ENCODE measurements around the gene UGT1A8.

Gene UGT1A8

DNA sequence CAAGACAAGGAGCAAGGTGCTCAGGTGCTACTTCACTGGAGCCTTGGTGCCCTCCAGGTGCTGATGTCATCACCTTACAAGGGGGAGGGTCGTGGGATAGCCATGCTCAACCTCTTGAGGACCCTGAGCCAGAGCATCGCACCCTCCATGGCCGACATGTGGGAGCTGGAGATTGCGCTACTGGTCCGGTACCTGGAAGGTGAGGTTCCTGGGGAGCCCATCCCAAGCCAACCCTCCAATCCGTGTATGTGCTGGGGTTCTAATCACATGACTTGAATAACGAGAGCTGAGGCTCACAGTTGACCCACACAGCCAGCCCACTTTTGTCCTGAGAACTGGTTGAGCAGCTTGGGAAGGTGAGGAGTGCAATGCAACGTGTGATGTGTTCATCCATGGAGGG lies 186.6 kb downstream of the UGT1A8 start:
- Histone ChIP-seq H3K4me1 (ENCODE audit: control insufficient read depth, insufficient read depth, low read length) (no peaks in the 10 kb centered on the region), H3K4me3 (ENCODE audit: low read length) (no peak overlapping the region), H3K27ac (ENCODE audit: low read depth, low read length) (no peak overlapping the region)

GRCh38 chr2:233807215-233807865 lies 189.9 kb downstream of the UGT1A8 start:
- Histone ChIP-seq H3K27me3 (ENCODE audit: control insufficient read depth, insufficient read depth, low read length) (no peaks in the 10 kb centered on the region), H3K36me3 (ENCODE audit: control insufficient read depth, insufficient read depth, low read length) (no peaks in the 10 kb centered on the region), H3K27ac (ENCODE audit: low read depth, low read length) (no peak overlapping the region), H3K4me1 (ENCODE audit: control insufficient read depth, insufficient read depth, low read length) (no peaks in the 10 kb centered on the region), H3K9ac (ENCODE audit: low read length) (no peak overlapping the region), H3K4me3 (ENCODE audit: low read length) (no peak overlapping the region)

More for the DNA sequence above, 186.6 kb downstream of the UGT1A8 start:
- H3K36me3 ChIP-seq (ENCODE audit: control insufficient read depth, insufficient read depth, low read length): no peaks in the 10 kb centered on the region
- no peaks in the 10 kb centered on the region for H3K27me3 ChIP-seq (ENCODE audit: control insufficient read depth, insufficient read depth, low read length)
- H3K9ac ChIP-seq (ENCODE audit: low read length): no peak overlapping the region

DNA sequence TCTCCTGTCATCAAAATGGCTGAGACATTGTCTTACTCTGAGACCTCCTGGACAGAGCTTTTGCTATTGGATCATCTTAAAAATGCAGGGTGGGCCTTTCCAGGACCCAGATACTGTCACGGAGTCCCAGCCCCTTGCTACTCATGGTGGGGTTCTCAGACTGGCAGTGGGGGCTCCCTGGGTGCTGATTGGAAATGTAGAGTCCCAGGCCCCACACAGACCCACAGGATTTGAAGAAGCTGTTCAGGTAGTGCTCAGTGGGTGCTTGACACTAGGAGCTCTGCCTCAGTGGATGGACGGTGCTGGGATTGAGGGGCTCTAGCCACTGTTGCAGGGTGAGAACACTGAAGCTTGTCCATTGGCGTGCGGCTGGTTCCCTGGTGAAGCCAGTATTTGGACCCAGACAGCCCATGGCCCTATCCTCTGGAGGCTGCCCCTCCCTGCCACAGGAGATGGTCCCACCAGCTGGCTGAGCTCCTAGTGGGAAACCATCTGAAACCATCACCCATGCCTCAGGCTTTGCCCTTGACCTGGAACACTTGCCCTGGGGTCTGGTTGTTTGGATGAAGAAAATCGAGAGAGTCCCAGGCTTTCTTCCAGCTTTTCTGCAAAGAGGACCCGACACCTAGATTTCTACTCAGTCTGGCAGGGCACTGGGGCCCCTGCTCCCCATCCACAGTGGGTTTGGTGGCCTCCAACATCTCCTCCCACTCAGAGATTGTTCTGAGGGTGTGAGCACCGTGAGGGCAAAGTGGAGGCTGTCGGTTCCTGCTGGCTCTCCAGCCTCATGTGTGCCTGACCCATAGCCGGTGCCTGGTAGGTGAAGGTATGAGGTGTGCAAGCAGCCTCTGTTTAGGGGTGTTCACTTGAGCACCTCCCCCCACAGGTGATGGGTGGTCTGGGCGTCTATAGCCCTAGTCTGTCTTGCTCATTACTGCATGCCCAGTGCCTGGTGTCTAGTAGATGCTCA lies 190.8 kb downstream of the UGT1A8 start:
- Histone ChIP-seq H3K36me3 (ENCODE audit: control insufficient read depth, insufficient read depth, low read length) (no peaks in the 10 kb centered on the region), H3K4me1 (ENCODE audit: control insufficient read depth, insufficient read depth, low read length) (no peaks in the 10 kb centered on the region), H3K27ac (ENCODE audit: low read depth, low read length) (no peak overlapping the region), H3K4me3 (ENCODE audit: low read length) (no peak overlapping the region), H3K9ac (ENCODE audit: low read length) (no peak overlapping the region), H3K27me3 (ENCODE audit: control insufficient read depth, insufficient read depth, low read length) (no peaks in the 10 kb centered on the region)

- H3K27me3 ChIP-seq (ENCODE audit: control insufficient read depth, insufficient read depth, low read length): no peaks in the 10 kb centered on the region
- H3K4me3 ChIP-seq (ENCODE audit: low read length): no peak overlapping the region
- no peak overlapping the region for H3K27ac ChIP-seq (ENCODE audit: low read depth, low read length)
- no peaks in the 10 kb centered on the region for H3K36me3 ChIP-seq (ENCODE audit: control insufficient read depth, insufficient read depth, low read length)
- no peak overlapping the region for H3K9ac ChIP-seq (ENCODE audit: low read length)
- no peaks in the 10 kb centered on the region for H3K4me1 ChIP-seq (ENCODE audit: control insufficient read depth, insufficient read depth, low read length)
These were observed 193.0 kb downstream of the UGT1A8 start for GRCh38 chr2:233810385-233810784.

DNA sequence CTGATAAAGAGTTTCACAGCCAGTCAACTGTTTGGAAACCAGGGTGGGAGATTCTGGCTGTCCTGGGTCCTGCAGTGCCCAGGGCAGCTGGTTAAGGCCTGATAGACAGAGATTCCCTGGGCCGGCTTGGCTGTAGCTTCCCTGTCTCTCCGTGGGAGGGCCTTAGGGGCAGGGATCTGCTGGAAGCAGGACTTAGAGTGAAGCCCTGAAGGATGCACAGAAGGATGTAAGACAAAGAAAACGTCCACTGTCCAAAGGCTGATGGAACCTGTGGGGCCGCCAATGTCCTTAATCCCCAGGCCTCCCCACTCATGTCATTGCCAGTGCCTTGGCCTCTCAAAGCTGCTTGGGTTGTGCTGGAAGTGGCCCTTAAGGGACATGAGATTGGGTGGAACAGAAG lies 193.7 kb downstream of the UGT1A8 start:
- no peaks in the 10 kb centered on the region for H3K36me3 ChIP-seq (ENCODE audit: control insufficient read depth, insufficient read depth, low read length)
- no peak overlapping the region for H3K9ac ChIP-seq (ENCODE audit: low read length)
- H3K4me1 ChIP-seq (ENCODE audit: control insufficient read depth, insufficient read depth, low read length): no peaks in the 10 kb centered on the region
- no peak overlapping the region for H3K27ac ChIP-seq (ENCODE audit: low read depth, low read length)
- no peak overlapping the region for H3K4me3 ChIP-seq (ENCODE audit: low read length)
- H3K27me3 ChIP-seq (ENCODE audit: control insufficient read depth, insufficient read depth, low read length): no peaks in the 10 kb centered on the region

DNA sequence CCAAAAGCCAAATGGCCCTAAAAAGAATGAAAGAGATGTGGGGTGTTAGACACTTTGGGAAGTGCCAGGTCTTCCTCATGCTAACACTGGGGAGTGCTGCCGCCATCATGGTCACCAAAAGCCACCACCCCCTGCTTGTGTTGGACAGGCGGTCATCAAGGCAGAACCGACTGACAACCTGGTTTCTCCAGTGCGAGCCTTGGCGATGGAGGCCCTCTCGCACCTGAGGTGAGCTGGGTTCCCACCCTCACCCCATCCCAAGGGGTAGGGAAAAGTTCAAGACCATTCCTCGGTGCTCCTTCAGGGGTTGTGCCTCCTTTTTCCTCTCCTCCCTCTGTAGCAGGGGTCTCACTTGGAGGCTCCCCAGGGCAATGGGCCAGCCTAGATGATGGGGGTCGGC lies 194.3 kb downstream of the UGT1A8 start:
- Histone ChIP-seq H3K4me1 (ENCODE audit: control insufficient read depth, insufficient read depth, low read length) (no peaks in the 10 kb centered on the region), H3K4me3 (ENCODE audit: low read length) (no peak overlapping the region), H3K27ac (ENCODE audit: low read depth, low read length) (no peak overlapping the region), H3K36me3 (ENCODE audit: control insufficient read depth, insufficient read depth, low read length) (no peaks in the 10 kb centered on the region), H3K9ac (ENCODE audit: low read length) (no peak overlapping the region), H3K27me3 (ENCODE audit: control insufficient read depth, insufficient read depth, low read length) (no peaks in the 10 kb centered on the region)

GRCh38 chr2:233813236-233814055 lies 196.0 kb downstream of the UGT1A8 start:
- Histone ChIP-seq H3K4me1 (ENCODE audit: control insufficient read depth, insufficient read depth, low read length) (no peaks in the 10 kb centered on the region), H3K4me3 (ENCODE audit: low read length) (no peak overlapping the region), H3K36me3 (ENCODE audit: control insufficient read depth, insufficient read depth, low read length) (no peaks in the 10 kb centered on the region), H3K9ac (ENCODE audit: low read length) (no peak overlapping the region), H3K27me3 (ENCODE audit: control insufficient read depth, insufficient read depth, low read length) (no peaks in the 10 kb centered on the region), H3K27ac (ENCODE audit: low read depth, low read length) (no peak overlapping the region)

DNA sequence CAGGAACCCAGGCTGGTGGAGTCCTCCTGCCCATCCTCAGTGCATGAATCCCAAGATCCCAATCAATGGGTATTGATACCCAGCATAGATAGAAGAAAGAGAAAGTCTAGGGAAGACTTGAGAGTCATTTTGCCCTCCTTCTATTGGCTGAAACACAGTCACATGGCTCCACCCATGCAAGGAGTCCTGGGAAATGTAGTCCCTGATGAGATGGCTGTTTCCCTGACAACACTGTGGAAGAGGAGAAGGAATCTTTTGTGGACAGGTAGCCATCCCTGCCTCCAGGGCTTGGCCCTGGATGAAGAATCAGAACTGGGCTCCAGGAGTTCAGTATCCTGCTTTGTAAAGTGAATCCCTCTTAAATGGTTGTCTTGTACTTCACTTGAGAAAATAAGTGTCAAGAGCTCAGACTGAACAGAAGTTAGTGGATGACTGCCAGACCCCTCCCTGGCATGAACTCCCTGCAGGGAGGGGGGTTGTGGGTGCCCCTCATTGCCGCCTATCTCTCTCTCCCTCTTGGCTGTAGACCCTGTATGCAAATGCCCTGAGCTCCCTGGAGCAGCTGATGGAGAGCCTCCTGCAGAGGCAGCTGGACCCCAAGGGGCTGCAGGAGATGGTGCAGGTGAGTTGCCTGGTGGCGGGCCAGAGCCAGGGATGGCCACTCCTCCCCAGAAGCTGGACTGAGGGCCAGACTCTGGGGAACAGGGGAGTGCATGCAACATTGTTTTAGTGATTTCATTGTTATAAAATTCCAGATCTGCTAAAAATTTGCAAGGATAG lies 196.8 kb downstream of the UGT1A8 start:
- H3K27me3 ChIP-seq (ENCODE audit: control insufficient read depth, insufficient read depth, low read length): no peaks in the 10 kb centered on the region
- H3K27ac ChIP-seq (ENCODE audit: low read depth, low read length): no peak overlapping the region
- H3K9ac ChIP-seq (ENCODE audit: low read length): no peak overlapping the region
- H3K4me1 ChIP-seq (ENCODE audit: control insufficient read depth, insufficient read depth, low read length): no peaks in the 10 kb centered on the region
- H3K4me3 ChIP-seq (ENCODE audit: low read length): no peak overlapping the region
- no peaks in the 10 kb centered on the region for H3K36me3 ChIP-seq (ENCODE audit: control insufficient read depth, insufficient read depth, low read length)

DNA sequence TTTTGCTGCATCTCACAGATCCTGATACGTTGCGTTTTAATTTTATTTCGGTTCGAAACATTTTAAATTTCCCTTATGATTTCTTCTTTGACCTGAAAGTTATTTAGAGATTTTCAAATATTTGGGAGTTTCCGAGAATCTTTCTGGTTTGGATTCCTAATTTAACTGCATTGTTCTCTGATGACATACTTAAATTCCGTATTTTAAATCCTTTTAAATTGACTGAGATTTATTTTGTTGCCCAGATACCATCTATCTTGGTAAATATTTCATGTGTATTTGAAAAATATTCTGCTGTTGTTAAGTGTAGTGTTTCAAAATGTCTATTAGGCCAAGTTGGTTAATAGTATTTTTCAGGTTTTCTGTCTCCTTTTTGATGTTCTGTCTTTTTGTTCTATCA lies 198.4 kb downstream of the UGT1A8 start:
- Histone ChIP-seq H3K4me3 (ENCODE audit: low read length) (no peak overlapping the region), H3K27ac (ENCODE audit: low read depth, low read length) (no peak overlapping the region), H3K36me3 (ENCODE audit: control insufficient read depth, insufficient read depth, low read length) (no peaks in the 10 kb centered on the region), H3K4me1 (ENCODE audit: control insufficient read depth, insufficient read depth, low read length) (no peaks in the 10 kb centered on the region), H3K9ac (ENCODE audit: low read length) (no peak overlapping the region), H3K27me3 (ENCODE audit: control insufficient read depth, insufficient read depth, low read length) (no peaks in the 10 kb centered on the region)

DNA sequence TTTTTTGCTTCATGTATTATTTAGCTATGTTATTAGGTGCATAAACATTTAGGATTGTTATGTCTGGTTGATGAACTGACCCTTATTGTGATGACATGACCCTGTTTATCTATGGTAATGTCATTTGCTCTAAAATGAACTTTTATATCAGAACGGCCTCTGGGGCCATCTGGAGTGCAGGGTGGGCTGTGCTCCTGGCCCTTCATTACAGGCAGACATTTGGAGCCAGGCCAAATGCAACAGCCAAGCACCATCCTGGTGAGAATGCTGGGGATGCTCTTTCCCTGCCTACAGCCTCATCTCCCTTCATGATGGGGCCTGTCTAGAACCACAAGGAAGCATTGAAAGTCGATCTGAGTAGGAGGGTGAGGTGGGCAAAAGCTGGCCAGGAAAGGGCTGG lies 198.9 kb downstream of the UGT1A8 start:
- Histone ChIP-seq H3K27ac (ENCODE audit: low read depth, low read length) (no peak overlapping the region), H3K27me3 (ENCODE audit: control insufficient read depth, insufficient read depth, low read length) (no peaks in the 10 kb centered on the region), H3K9ac (ENCODE audit: low read length) (no peak overlapping the region), H3K36me3 (ENCODE audit: control insufficient read depth, insufficient read depth, low read length) (no peaks in the 10 kb centered on the region), H3K4me3 (ENCODE audit: low read length) (no peak overlapping the region), H3K4me1 (ENCODE audit: control insufficient read depth, insufficient read depth, low read length) (no peaks in the 10 kb centered on the region)

DNA sequence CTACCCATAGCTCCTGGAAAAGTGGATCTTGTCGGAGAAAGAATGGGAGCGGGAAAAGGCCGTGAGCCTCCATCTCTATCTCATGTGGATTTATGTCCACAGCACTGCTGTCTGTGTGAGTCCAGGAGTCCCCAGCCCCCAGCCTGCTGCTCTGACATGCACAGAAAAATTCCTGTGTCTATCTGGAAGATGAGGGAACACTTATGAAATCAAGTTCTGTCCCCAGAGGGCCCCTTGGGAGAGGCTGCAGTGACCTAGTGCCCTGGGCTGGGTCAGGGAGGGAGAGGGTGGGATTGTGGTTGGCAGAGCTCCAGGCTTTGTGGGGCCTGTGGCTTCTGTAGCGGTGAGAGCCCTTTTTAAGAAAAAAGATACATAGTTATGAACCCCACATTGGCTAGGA lies 199.3 kb downstream of the UGT1A8 start:
- H3K4me1 ChIP-seq (ENCODE audit: control insufficient read depth, insufficient read depth, low read length): no peaks in the 10 kb centered on the region
- no peak overlapping the region for H3K4me3 ChIP-seq (ENCODE audit: low read length)
- no peaks in the 10 kb centered on the region for H3K27me3 ChIP-seq (ENCODE audit: control insufficient read depth, insufficient read depth, low read length)
- H3K9ac ChIP-seq (ENCODE audit: low read length): no peak overlapping the region
- no peak overlapping the region for H3K27ac ChIP-seq (ENCODE audit: low read depth, low read length)
- H3K36me3 ChIP-seq (ENCODE audit: control insufficient read depth, insufficient read depth, low read length): no peaks in the 10 kb centered on the region

Measured in rectal smooth muscle tissue (tissue), 1 donor.